GM19193 (cell line): ENCODE results near the gene ARHGAP31.

Source experiments
- POLR2A ChIP-seq: IDR thresholded peaks from 4 replicates; pipeline ENCODE4 v1.6.1; 2011; ENCODE audit not compliant: insufficient read depth, insufficient read length; ENCODE audit errors: extremely low read depth

The ARHGAP31 gene

DNA sequence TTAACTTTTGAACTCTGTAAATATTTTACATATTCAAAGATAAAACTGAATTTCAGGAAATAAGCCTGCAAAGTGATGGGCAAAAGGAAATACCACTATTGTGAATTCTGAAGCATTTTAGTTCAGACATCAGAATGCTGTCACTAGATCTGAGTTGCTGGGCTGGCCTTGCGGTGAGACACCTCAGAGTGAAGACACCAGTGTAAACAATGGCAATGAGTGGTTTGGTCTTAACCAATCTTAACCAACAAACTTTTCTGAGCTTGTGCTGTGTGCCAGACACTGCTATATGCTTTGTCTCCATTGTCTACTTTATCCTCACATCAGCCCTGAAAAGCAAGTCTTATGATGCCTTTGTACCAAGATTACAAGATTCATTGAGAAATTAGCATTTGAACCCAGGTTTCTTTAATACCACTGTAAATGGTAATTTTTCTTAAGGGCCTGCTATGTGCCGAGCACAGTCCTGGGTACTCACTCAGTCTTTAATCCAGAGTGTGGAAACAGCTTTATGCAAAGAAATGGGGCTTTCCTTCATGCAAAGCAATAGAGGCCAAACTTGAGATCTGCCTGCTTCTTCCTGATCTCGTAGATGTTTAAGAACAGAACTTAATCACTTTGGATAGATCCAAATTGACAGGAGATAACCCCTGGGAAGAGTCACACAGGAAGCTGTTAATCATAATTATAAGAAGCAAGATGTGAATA, 114.2 kb downstream of the ARHGAP31 start:
- TF ChIP-seq POLR2A: no peak

- no peak for TF ChIP-seq POLR2A
Measured at GRCh38 chr3:119409844-119410243, 115.7 kb downstream of the ARHGAP31 start.

DNA sequence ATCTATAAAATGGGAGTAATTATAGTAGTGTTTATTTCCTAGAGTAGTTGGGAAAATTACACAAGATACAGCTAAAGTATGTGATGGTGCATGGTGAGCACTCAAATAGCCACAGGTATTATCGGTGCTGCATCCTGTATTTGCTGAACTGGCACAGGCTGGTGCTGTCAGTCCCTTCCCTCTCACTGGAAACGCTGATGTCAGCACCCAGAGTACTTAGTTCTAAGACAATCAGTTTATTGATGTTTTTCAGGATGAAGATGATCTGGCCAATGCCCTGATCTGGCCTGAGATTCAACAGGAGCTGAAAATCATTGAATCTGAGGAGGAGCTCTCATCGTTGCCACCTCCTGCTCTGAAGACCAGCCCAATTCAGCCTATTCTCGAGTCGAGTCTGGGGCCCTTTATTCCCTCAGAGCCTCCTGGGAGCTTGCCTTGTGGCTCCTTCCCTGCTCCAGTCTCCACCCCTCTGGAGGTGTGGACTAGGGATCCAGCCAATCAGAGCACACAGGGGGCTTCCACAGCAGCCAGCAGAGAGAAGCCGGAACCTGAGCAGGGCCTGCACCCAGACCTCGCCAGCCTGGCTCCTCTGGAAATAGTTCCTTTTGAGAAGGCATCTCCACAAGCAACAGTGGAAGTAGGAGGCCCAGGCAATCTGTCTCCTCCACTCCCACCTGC, 119.6 kb downstream of the ARHGAP31 start:
- TF ChIP-seq POLR2A: no peak

- TF ChIP-seq POLR2A: no peak
Measured at GRCh38 chr3:119416873-119417272, 122.7 kb downstream of the ARHGAP31 start.

- no peak for TF ChIP-seq POLR2A
Measured at GRCh38 chr3:119417771-119418512, 123.8 kb downstream of the ARHGAP31 start.

DNA sequence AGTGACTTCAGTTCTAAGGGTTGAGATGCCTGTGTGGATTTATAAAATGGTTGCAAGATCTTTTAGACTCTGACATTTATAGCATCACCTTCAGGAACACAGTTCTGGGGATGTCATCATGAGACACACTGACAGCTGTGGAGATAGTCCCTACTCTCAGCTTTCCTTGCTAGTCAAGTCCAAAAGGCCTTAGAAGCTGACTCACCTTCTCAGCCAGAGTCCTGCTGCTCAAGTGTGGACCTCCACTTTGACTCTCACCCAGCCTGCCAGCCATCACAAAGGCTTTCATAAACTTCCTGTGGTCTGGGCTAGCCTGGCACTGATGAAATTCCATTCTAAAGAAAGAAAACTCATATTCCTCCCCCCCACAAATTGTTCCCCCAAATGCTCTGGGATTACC, 124.5 kb downstream of the ARHGAP31 start:
- no peak for TF ChIP-seq POLR2A

DNA sequence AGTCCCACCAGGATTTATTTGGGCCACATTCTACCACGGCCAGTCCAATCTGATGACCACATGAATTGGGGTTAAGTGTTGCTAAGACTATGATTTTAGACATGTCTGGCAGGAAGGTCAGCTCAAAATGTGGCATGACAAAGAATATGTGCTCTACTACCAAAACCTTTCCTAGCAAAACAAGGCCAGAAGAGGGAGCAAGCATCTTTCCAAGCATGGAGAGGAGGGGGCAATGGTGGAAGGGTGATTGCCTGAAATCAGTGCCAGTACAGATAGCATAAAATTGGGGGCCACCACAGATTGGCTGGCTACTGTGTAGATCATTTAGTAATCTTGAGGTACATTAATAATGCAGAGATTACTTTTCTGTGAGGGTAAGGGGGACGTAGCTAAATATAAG, 126.0 kb downstream of the ARHGAP31 start:
- no peak for TF ChIP-seq POLR2A

DNA sequence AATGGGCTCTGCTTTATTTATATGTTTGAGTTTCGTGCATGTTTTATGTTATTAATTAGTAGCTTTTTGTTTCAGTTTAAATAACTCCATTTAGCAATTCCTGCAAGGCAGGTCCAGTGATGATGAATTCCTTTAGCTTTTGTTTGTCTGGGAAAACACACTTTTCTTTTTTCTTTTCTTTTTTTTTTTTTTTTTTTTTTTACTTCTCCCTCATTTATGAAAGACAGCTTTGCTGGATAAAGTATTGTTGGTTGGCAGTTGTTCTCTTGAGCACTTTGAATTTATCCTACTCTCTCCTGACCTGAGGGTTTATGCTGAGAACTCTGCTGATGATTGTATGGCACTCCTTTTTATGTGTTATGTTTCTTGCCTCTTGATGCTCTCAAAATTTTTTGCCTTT, 133.5 kb downstream of the ARHGAP31 start:
- no peak for TF ChIP-seq POLR2A

- TF ChIP-seq POLR2A: no peak
Measured at GRCh38 chr3:119428538-119428937, 134.4 kb downstream of the ARHGAP31 start.

DNA sequence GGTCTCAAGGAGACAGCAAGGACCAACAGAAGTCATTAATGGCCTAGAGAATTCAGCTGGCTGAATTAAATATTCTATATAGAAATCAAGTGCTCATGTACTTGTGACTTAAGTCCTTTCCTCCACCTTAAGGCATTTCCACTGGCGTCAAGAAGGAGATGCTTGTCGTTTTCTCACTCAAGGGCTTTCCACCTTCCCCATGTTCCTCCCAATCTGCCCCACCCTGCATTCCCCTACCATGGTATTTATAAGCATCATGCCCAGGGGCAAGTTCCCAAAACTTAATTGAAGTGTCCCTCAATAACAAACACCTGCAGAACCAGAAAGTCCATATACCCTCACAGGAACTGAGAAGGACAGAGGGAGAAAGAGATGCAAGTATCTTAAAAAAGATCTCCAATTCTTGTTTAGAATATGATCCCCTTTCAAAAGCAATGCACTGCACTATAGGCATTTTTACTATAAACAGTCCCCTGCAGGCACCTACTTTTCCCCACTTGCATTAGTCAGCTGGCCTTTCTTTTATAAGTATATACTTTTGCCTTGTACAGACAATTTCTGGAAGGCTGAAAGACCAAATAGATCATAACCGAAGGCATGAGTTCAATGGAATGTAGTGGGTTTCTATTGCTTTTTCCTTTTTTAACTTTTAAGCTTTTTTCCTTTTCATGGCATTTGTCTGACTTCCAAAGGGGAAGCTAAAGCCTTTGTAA, 139.6 kb downstream of the ARHGAP31 start:
- no peak for TF ChIP-seq POLR2A

DNA sequence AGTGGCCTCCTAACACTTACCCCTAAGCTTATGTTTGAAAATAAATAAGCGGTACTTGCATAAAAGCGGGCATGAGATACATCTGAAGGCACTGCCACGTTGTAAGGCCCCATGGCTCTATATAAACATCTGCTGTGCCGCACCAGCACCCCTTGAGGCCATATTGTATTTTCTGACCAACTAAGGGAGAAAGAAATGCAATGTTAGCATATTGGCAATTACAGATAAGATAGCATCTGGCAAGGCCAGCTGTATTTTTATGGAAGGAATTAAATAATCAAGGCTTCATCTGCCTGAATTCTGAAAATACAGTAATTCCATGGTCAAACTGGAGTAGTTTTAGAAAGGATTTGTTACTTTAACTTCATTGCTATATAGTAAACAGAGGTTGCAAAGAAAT, 140.5 kb downstream of the ARHGAP31 start:
- no peak for TF ChIP-seq POLR2A

DNA sequence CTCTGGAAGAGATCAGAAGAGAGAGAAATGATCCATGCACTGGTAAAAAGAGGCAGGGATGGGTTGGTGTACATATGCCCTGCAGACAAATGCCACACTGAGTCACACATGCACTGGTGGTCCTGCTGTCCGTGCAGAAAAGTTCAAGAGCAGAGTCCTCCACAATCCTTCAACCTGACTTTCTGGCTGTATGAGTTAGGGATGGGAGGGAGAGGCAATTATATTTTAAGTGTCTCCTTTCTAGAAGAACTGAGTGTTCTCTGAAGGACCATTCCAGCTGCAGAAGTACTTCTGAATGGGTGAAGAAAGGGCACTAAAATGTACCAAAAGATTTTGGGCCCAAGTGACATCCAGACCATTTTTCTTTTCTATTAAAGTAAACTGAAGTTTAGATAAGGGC, 142.8 kb downstream of the ARHGAP31 start:
- TF ChIP-seq POLR2A: no peak

- no peak for TF ChIP-seq POLR2A
Measured at GRCh38 chr3:119437691-119438258, 143.6 kb downstream of the ARHGAP31 start.

DNA sequence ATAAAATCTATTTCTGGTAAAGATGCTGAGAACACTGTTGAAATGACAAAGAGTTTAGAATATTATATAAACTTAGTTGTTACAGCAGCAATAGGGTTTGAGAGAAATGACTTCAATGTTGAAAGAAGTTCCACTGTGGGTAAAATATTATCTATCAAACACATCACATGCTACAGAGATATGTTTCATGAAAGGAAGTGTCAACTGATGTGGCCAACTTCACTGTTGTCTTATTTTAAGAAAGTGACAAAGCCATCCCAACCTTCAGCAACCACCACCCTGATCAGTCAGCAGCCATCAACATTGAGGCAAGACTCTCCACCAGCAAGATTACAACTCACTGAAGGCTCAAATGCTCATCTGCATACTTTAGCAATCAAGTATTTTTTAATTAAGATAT, 149.0 kb downstream of the ARHGAP31 start:
- TF ChIP-seq POLR2A: no peak

GRCh38 chr3:119444590-119444989, 150.4 kb downstream of the ARHGAP31 start:
- TF ChIP-seq POLR2A: no peak

- no peak for TF ChIP-seq POLR2A
Measured at GRCh38 chr3:119453822-119454221, 159.6 kb downstream of the ARHGAP31 start.

- TF ChIP-seq POLR2A: no peak
Measured at GRCh38 chr3:119456469-119456868, 162.3 kb downstream of the ARHGAP31 start.
